Measurements from ENCODE around the gene FAM117A. TPM values are rescaled to one million over a fixed set of nuclear protein-coding genes. Genes with fewer than 3 reads are reported as not detected.

Gene FAM117A
- total and polyA plus RNA-seq, 2 of the 8 experiments (the other 6 are each of a cell fraction or from before 2014, with no cell fraction given) = 28.4 to 45.7 TPM

- Histone ChIP-seq H3K36me3 (ENCODE audit: control insufficient read depth in 2 of 4, insufficient read depth in 4 of 4, low read length in 3 of 4) (no peaks in the 10 kb centered on the region), H3K18ac (ENCODE audit: extremely low read depth, low read length) (no peak overlapping the region), H4K5ac (ENCODE audit: insufficient read length, low read depth, low read length) (no peak overlapping the region), H2BK5ac (ENCODE audit: low read depth, low read length) (no peak overlapping the region), H3K9me3 (ENCODE audit: insufficient read depth in 2 of 2, low read depth in 1 of 2, low read length in 1 of 2) (no peaks in the 10 kb centered on the region), H3K9ac (replicated peaks in 1 of 4; ENCODE audit: extremely low read depth in 1 of 4, low read depth in 3 of 4, low read length in 3 of 4) (no peak overlapping the region; a peak in 1 of 7 replicates), H3K4ac (replicated peaks; ENCODE audit: insufficient read length, low read depth, low read length) (no peak overlapping the region), H2BK20ac (ENCODE audit: low read length) (no peak overlapping the region), H2BK15ac (ENCODE audit: low read length) (no peak overlapping the region), H3K56ac (replicated peaks; ENCODE audit: insufficient read length, low read depth, low read length) (no peak overlapping the region), H3K27ac (ENCODE audit: low read depth, low read length) (no peak overlapping the region), H3K79me2 (ENCODE audit: control insufficient read depth in 1 of 2, insufficient read depth in 2 of 2, low read length in 2 of 2) (no peaks in the 10 kb centered on the region), H2AFZ (ENCODE audit: low read length) (no peak overlapping the region), H2AK5ac (ENCODE audit: low read depth, low read length) (no peak overlapping the region), H3K4me3 (ENCODE audit: extremely low read depth in 1 of 4, insufficient read depth in 2 of 4, low read depth in 3 of 4, low read length in 4 of 4) (no peak overlapping the region), H4K20me1 (replicated peaks in 1 of 2; ENCODE audit: control insufficient read depth in 1 of 2, insufficient read depth in 2 of 2, low read length in 2 of 2) (no peaks in the 10 kb centered on the region), H3K4me2 (ENCODE audit: insufficient read depth in 1 of 2, low read depth in 2 of 2, low read length in 2 of 2) (no peak overlapping the region), H3K14ac (ENCODE audit: insufficient read length) (no peak overlapping the region), H3K23ac (ENCODE audit: insufficient read length) (no peak overlapping the region), H2BK120ac (replicated peaks; ENCODE audit: low read depth, low read length) (no peak overlapping the region), H4K91ac (replicated peaks; ENCODE audit: insufficient read length, low read length) (no peak overlapping the region), H3K79me1 (ENCODE audit: low read depth, low read length) (no peaks in the 10 kb centered on the region), H3K4me1 (replicated peaks in 1 of 4; ENCODE audit: control insufficient read depth in 3 of 4, insufficient read depth in 4 of 4, low read length in 3 of 4) (0 out of 7 replicates have a peak, but pooled peaks cover 0 to 4% (median 0%) of the 10 kb centered on the region in 4 experiments), H4K8ac (ENCODE audit: extremely low read depth, insufficient read depth, low read length) (no peak overlapping the region), H3K23me2 (ENCODE audit: low read depth, low read length) (peaks cover 5% of the 10 kb centered on the region; the same call in 1 of the 2 replicates), H3K27me3 (replicated peaks in 1 of 4; ENCODE audit: control insufficient read depth in 3 of 4, extremely low read depth in 1 of 4, insufficient read depth in 3 of 4, low read length in 3 of 4) (peaks cover 0 to 3% (median 0%) of the 10 kb centered on the region in 4 experiments; a peak in 2 of 7 replicates), H2BK12ac (ENCODE audit: low read depth, low read length) (no peak overlapping the region)
- DNase-seq (ENCODE audit: low read depth in 1 of 2, low spot score in 2 of 2) = no peak
- ChIA-PET POLR2A (ENCODE audit: partially characterized antibody) (interaction anchor here (0.8 to 3.2 kb wide), 5 partner anchors 18 to 287 kb away, joined by 3 to 11 read pairs (median 3); partner anchors contain the start of gene FAM117A), CTCF (ENCODE audit: partially characterized antibody) (interaction anchor here (1.3 kb wide), 1 partner anchor 16 kb away, joined by 3 read pairs; no protein-coding TSS in a partner anchor)
- FAIRE-seq = no peak
- TF ChIP-seq ATF2 (IDR thresholded peaks at IDR 0.05; ENCODE audit: low read length) (no peak), POLR2AphosphoS5 (IDR thresholded peaks at IDR 0.05; ENCODE audit: low read depth, low read length) (no peak), BRCA1 (IDR thresholded peaks at IDR 0.05; ENCODE audit: low read depth, low read length) (no peak), CREB1 (IDR thresholded peaks at IDR 0.05) (no peak), CBX5 (IDR thresholded peaks at IDR 0.05; ENCODE audit: low read depth, low read length) (no peak), MAX (IDR thresholded peaks at IDR 0.05) (no peak), CHD2 (IDR thresholded peaks at IDR 0.05; ENCODE audit: low read length) (no peak), GABPA (IDR thresholded peaks at IDR 0.05; ENCODE audit: borderline replicate concordance, insufficient read depth, low read length) (no peak), MAFK (IDR thresholded peaks at IDR 0.05; ENCODE audit: low read depth, low read length) (no peak), TAF7 (optimal IDR thresholded peaks at IDR 0.05; ENCODE audit: borderline replicate concordance, low read depth, low read length) (no peak), JUND (IDR thresholded peaks at IDR 0.05; ENCODE audit: low read length) (no peak), YY1 (IDR thresholded peaks at IDR 0.05; ENCODE audit: low read depth, low read length) (no peak)
- TF ChIP-seq, protein P1, sequence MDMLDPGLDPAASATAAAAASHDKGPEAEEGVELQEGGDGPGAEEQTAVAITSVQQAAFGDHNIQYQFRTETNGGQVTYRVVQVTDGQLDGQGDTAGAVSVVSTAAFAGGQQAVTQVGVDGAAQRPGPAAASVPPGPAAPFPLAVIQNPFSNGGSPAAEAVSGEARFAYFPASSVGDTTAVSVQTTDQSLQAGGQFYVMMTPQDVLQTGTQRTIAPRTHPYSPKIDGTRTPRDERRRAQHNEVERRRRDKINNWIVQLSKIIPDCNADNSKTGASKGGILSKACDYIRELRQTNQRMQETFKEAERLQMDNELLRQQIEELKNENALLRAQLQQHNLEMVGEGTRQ (IDR thresholded peaks at IDR 0.05; ENCODE audit: low read length) = no peak
These were observed 19.9 kb upstream of the FAM117A start for GRCh38 chr17:49783791-49784190.

All from H1 (cell line).